GM12878 (cell line): ENCODE data around the gene RSPH4A. TPM values are rescaled to one million over a fixed set of nuclear protein-coding genes. Genes with fewer than 3 reads are reported as not detected.

ENCODE experiments used
- ATAC-seq: fragments of 200-7000 bp; cut with Tn5 transposase; 3 replicates; pipeline ENCODE4 v1.9.1; 2020; ENCODE audit warnings: mild to moderate bottlenecking, moderate library complexity
- Bru-seq: library from RNA; stranded (reverse); fragments of 400-500 nt; gene quantifications from one replicate; lab custom pipeline; 2021; lab: Mats Ljungman, UMichigan
- BruChase-seq, 2 experiments: library from RNA; stranded (reverse); fragments of 400-500 nt; gene quantifications; one replicate each; lab custom pipeline; 2021; lab: Mats Ljungman, UMichigan
- BruUV-seq: library from RNA; stranded (reverse); fragments of 400-500 nt; replicated peaks from 2 replicates; lab custom pipeline; 2021; lab: Mats Ljungman, UMichigan
- CTCF ChIA-PET: fragments of 300-600 bp; sonication (Branson Sonifier 250); formaldehyde crosslinking; extraction: SDS; loops from one replicate; lab custom pipeline; 2021; ENCODE audit warnings: inconsistent platforms; lab: Yijun Ruan, JAX
- POLR2A ChIA-PET: fragments of 350-600 bp; formaldehyde crosslinking; extraction: SDS; loops from one replicate; lab custom pipeline; 2021; ENCODE audit warnings: inconsistent platforms; lab: Charles Lee
- RAD21 ChIA-PET: fragments of 300-600 bp; sonication (Branson Sonifier 250); formaldehyde crosslinking; loops from one replicate; lab custom pipeline; 2023; ENCODE audit warnings: antibody characterized with exemption; ENCODE audit not compliant: unreplicated experiment; lab: Charles Lee
- SMC1A ChIA-PET: fragments of 300-600 bp; sonication (Branson Sonifier 250); formaldehyde crosslinking; loops from one replicate; lab custom pipeline; 2023; ENCODE audit not compliant: unreplicated experiment, uncharacterized antibody; lab: Charles Lee
- DNase-seq: peaks from one replicate; pipeline ENCODE4 v3.0.0-alpha.2; 2011; ENCODE audit warnings: low read depth, low spot score
- FAIRE-seq: peaks from 3 replicates; lab custom pipeline; 2011; peaks lifted over from hg19 to GRCh38; lab: Jason Lieb, UNC
- H2AFZ ChIP-seq: 2 replicates; pipeline ENCODE4 v1.6.0; 2011; ENCODE audit warnings: low read depth, low read length, control low read depth; ENCODE audit not compliant: control insufficient read depth
- H3K27ac ChIP-seq: 2 replicates; pipeline ENCODE4 v1.5.1; 2011; ENCODE audit warnings: control low read depth; ENCODE audit not compliant: control insufficient read depth, insufficient read depth
- H3K27me3 ChIP-seq, 2 experiments: replicated peaks in 1 of 2; 2 replicates each; pipeline versions ENCODE4 v1.6.0 to v1.6.1; 2011; ENCODE audit warnings: low read length in 1 of 2; ENCODE audit not compliant: control insufficient read depth in 2 of 2, insufficient read depth in 2 of 2
- H3K36me3 ChIP-seq, 2 experiments: 2 replicates each; pipeline ENCODE4 v1.5.1; 2011; ENCODE audit warnings: low read length in 1 of 2; ENCODE audit not compliant: control insufficient read depth in 2 of 2, insufficient read depth in 2 of 2
- H3K4me1 ChIP-seq: 2 replicates; pipeline ENCODE4 v1.6.1; 2011; ENCODE audit warnings: mild to moderate bottlenecking, low read length, moderate library complexity, mixed read lengths; ENCODE audit not compliant: control insufficient read depth, insufficient read depth
- H3K4me2 ChIP-seq: 2 replicates; pipeline ENCODE4 v1.6.0; 2011; ENCODE audit warnings: control low read depth; ENCODE audit not compliant: control insufficient read depth, insufficient read depth
- H3K4me3 ChIP-seq: fragments of 200-600 bp; sonication (generic); 2 replicates; pipeline ENCODE4 v1.5.1; 2016
- H3K79me2 ChIP-seq: 2 replicates; pipeline ENCODE4 v1.6.0; 2011; ENCODE audit warnings: low read length; ENCODE audit not compliant: control insufficient read depth, insufficient read depth
- H3K9ac ChIP-seq: 2 replicates; pipeline ENCODE4 v1.8.0; 2011; ENCODE audit warnings: low read length, control low read depth, mixed read lengths; ENCODE audit not compliant: control insufficient read depth, insufficient read depth
- H3K9me3 ChIP-seq: replicated peaks from 3 replicates; pipeline ENCODE4 v1.5.1; 2011; ENCODE audit warnings: mild to moderate bottlenecking, low read length; ENCODE audit not compliant: control insufficient read depth, insufficient read depth
- H4K20me1 ChIP-seq: 2 replicates; pipeline ENCODE4 v1.6.0; 2011; ENCODE audit not compliant: control insufficient read depth, insufficient read depth
- BCL3 ChIP-seq: IDR thresholded peaks from 2 replicates; pipeline ENCODE4 v1.6.1; 2011; ENCODE audit warnings: borderline replicate concordance, low read depth, mild to moderate bottlenecking, moderate library complexity, low read length; ENCODE audit not compliant: insufficient read depth, poor library complexity, severe bottlenecking
- BMI1 ChIP-seq: fragments of 450-650 bp; IDR thresholded peaks from 2 replicates; pipeline ENCODE4 v1.6.1; 2016; ENCODE audit warnings: mild to moderate bottlenecking, moderate library complexity, borderline replicate concordance
- CHD2 ChIP-seq: IDR thresholded peaks from 2 replicates; pipeline ENCODE4 v1.6.1; 2011; ENCODE audit warnings: low read depth, low read length, improper control_type of control experiment, borderline replicate concordance
- DPF2 ChIP-seq: fragments of 450-650 bp; IDR thresholded peaks from 2 replicates; pipeline ENCODE4 v1.6.1; 2017; ENCODE audit warnings: mild to moderate bottlenecking
- FOS ChIP-seq: IDR thresholded peaks from 3 replicates; pipeline ENCODE4 v1.6.1; 2011; ENCODE audit warnings: borderline replicate concordance; ENCODE audit not compliant: insufficient read length; ENCODE audit errors: extremely low read depth
- HDGF ChIP-seq: fragments of 450-650 bp; IDR thresholded peaks from 2 replicates; pipeline ENCODE4 v1.6.1; 2016; ENCODE audit warnings: antibody characterized with exemption
- MXI1 ChIP-seq: fragments of 150-350 bp; IDR thresholded peaks from 2 replicates; pipeline ENCODE4 v1.6.1; 2011; ENCODE audit warnings: low read depth, mild to moderate bottlenecking, inconsistent platforms, low read length, improper control_type of control experiment
- NBN ChIP-seq: fragments of 450-650 bp; IDR thresholded peaks from 2 replicates; pipeline ENCODE4 v1.6.1; 2016
- NFYB ChIP-seq: IDR thresholded peaks from 2 replicates; pipeline ENCODE4 v1.6.1; 2011; ENCODE audit warnings: low read depth, mild to moderate bottlenecking, low read length, improper control_type of control experiment, moderate library complexity; ENCODE audit not compliant: insufficient read depth
- PBX3 ChIP-seq: IDR thresholded peaks from 2 replicates; pipeline ENCODE4 v1.6.1; 2011; ENCODE audit warnings: mild to moderate bottlenecking, low read depth, low read length, moderate library complexity; ENCODE audit not compliant: insufficient replicate concordance
- RAD51 ChIP-seq: fragments of 450-650 bp; IDR thresholded peaks from 2 replicates; pipeline ENCODE4 v1.6.1; 2016; ENCODE audit warnings: moderate library complexity, mild to moderate bottlenecking, inconsistent platforms
- RB1 ChIP-seq: fragments of 450-650 bp; formaldehyde crosslinking; IDR thresholded peaks from 2 replicates; pipeline ENCODE4 v1.6.1; 2017; ENCODE audit warnings: mild to moderate bottlenecking, borderline replicate concordance
- RUNX3 ChIP-seq: IDR thresholded peaks from 2 replicates; pipeline ENCODE4 v1.6.1; 2012; ENCODE audit warnings: low read length, inconsistent platforms
- SIN3A ChIP-seq: IDR thresholded peaks from 2 replicates; pipeline ENCODE4 v1.6.1; 2012; ENCODE audit warnings: low read depth, low read length, improper control_type of control experiment
- SP1 ChIP-seq: IDR thresholded peaks from one replicate; pipeline ENCODE4 v1.6.1; 2011; ENCODE audit warnings: low read depth, low read length
- SPI1 ChIP-seq: IDR thresholded peaks from 2 replicates; pipeline ENCODE4 v1.6.1; 2011; ENCODE audit warnings: low read depth, mild to moderate bottlenecking, low read length, moderate library complexity, borderline replicate concordance; ENCODE audit not compliant: insufficient read depth
- TARDBP ChIP-seq: IDR thresholded peaks from 2 replicates; pipeline ENCODE4 v1.6.1; 2016; ENCODE audit warnings: borderline replicate concordance
- YY1 ChIP-seq: IDR thresholded peaks from 2 replicates; pipeline ENCODE4 v1.6.1; 2011; ENCODE audit warnings: low read depth, mild to moderate bottlenecking, low read length
- whole genome bisulfite sequencing: methylation state at CpG from one replicate; pipeline ENCODE4 v1.1.6; 2016; ENCODE audit warnings: low lambda C conversion rate; ENCODE audit not compliant: insufficient replicate concordance, insufficient coverage; ENCODE audit errors: missing lambda C conversion rate; 5-methylcytosine and 5-hydroxymethylcytosine counted together
- in situ Hi-C: fragments of 300-500 bp; cut with MboI; formaldehyde crosslinking; loops from 9 replicates; pipeline ENCODE4 v1.14.3; 2018; ENCODE audit warnings: mixed read lengths
- intact Hi-C: fragments of 100-400 bp; cut with micrococcal nuclease; formaldehyde crosslinking; loops from one replicate; pipeline ENCODE4 v1.14.2; 2022; ENCODE audit not compliant: unreplicated experiment
- long read RNA-seq, 2 experiments: library from polyadenylated mRNA; unstranded; transcript quantifications; one replicate each; pipeline ENCODE4 v2.0.0, GENCODE V29; 2019 to 2020
- polyA minus RNA-seq, 3 experiments: library from RNA; depleted of rRNA, polyadenylated mRNA; stranded (reverse); fragments of >200 nt; gene quantifications; 2 replicates each; pipeline ENCODE4 v1.2.3, GENCODE V29; 2011
- polyA plus RNA-seq, 11 experiments: library from polyadenylated mRNA; depleted of rRNA in 4 of 11; unstranded in 6 of 11; stranded (reverse) in 5 of 11; fragments of >200 nt; fragmentation: Nextera tagmentation in 4 of 11; fragmentation: Illumina TruSeq in 1 of 11; extraction: Ambion mirVana in 4 of 11; extraction: Trizol in 1 of 11; gene quantifications; 1 replicate in 1 of 11; 2 replicates in 10 of 11; pipeline versions ENCODE4 v1.2.1 to v1.2.3, GENCODE V29; 2011 to 2016; ENCODE audit warnings: inconsistent platforms in 2 of 11, missing spikeins in 2 of 11, low read depth in 1 of 11
- total RNA-seq, 4 experiments: library from RNA; depleted of rRNA in 3 of 4; stranded (reverse); fragments of >200 nt in 3 of 4; fragmentation: Illumina TruSeq in 1 of 4; extraction: Trizol in 1 of 4; gene quantifications; 2 replicates each; pipeline versions ENCODE4 v1.2.1 to v1.2.3, GENCODE V29; 2013 to 2021

The RSPH4A gene
- 0.17 and 0.34 TPM in 2 replicates for total RNA-seq (2013; cell fraction: nucleolus; rRNA removed)
- total RNA-seq (2014; rRNA removed) (0.23 and 0.27 TPM in 2 replicates), total RNA-seq (2014; rRNA removed; fragmentation: Illumina TruSeq; extraction: Trizol) (0.22 and 0.28 TPM in 2 replicates), total RNA-seq (2021) (0.13 and 0.28 TPM in 2 replicates), polyA plus RNA-seq (2011; rRNA removed) (0.08 and 0.10 TPM in 2 replicates), polyA plus RNA-seq (2014; fragmentation: Illumina TruSeq; extraction: Trizol) (0.16 and 0.21 TPM in 2 replicates), polyA plus RNA-seq (2014; fragmentation: Nextera tagmentation; extraction: Ambion mirVana) (under 1 TPM; 0.07 to 0.23 TPM), polyA plus RNA-seq (2014; rRNA removed) (0.08 and 0.23 TPM in 2 replicates), polyA plus RNA-seq (2016; fragmentation: Nextera tagmentation; extraction: Ambion mirVana) (under 1 TPM in 1 of 2 experiments, not detected in 1; 0.09 TPM), polyA minus RNA-seq (2011; rRNA and poly(A)+ RNA removed) (not detected in 2 replicates), Bru-seq, nascent RNA (percentile 37 among the genes with signal in this experiment), BruChase-seq, experiment 1, labeled RNA remaining after a 6-hour chase (percentile 31 among the genes with signal in this experiment), BruChase-seq, experiment 2, labeled RNA remaining after a 2-hour chase (percentile 28 among the genes with signal in this experiment)
- not detected for polyA plus RNA-seq (2011; ENCODE audit: low read depth)
- 0.01 and 0.03 TPM in 2 replicates for polyA plus RNA-seq (2011; cell fraction: cytosol; rRNA removed)
- polyA plus RNA-seq (2011; cell fraction: nucleus; rRNA removed) = 0.16 and 0.48 TPM in 2 replicates
- 0.05 and 0.06 TPM in 2 replicates for polyA plus RNA-seq (2012)
- not detected in 2 replicates for polyA minus RNA-seq (2011; cell fraction: cytosol; rRNA and poly(A)+ RNA removed)
- polyA minus RNA-seq (2011; cell fraction: nucleus; rRNA and poly(A)+ RNA removed) = 0.57 TPM in 1 of 2 replicates, not detected in the other
- long read RNA-seq, experiment 1 = 0 reads
- long read RNA-seq, experiment 2 = 0 reads

GRCh38 chr6:116615937-116616736 is at the start of gene RSPH4A:
Gene RSPH4A, plus strand, starts transcription at chr6:116616479. Its CDS starts 145 bp downstream, at chr6:116616624.
- Histone ChIP-seq H3K27me3 (no peaks in the 10 kb centered on the region; a peak in 1 of 4 replicates), H3K9ac (peak within 1 kb of the TSS; percentile 30; the same call in 1 of the 2 replicates), H3K36me3 (no peaks in the 10 kb centered on the region), H3K27ac (no peak within 1 kb of the TSS), H2AFZ (peak within 1 kb of the TSS; percentile 99), H3K79me2 (no peaks in the 10 kb centered on the region), H3K4me1 (peaks cover 7% of the 10 kb centered on the region; the same call in 1 of the 2 replicates), H3K4me2 (peak within 1 kb of the TSS; percentile 100), H4K20me1 (no peaks in the 10 kb centered on the region), H3K9me3 (no peaks in the 10 kb centered on the region), H3K4me3 (peak within 1 kb of the TSS; percentile 86)
- ATAC-seq (peak; percentile 99), FAIRE-seq (peak; percentile 97), DNase-seq (peak; percentile 57)
- under 1% methylated on average over 29 of the region's 29 CpGs for WGBS
- RAD21 ChIA-PET = no interaction called here
- POLR2A ChIA-PET = no interaction called here
- SMC1A ChIA-PET = interaction anchor here (0.9 to 2.1 kb wide), 2 partner anchors 7 to 78 kb away, joined by 3 to 5 read pairs; no protein-coding TSS in a partner anchor
- CTCF ChIA-PET = interaction anchor here (0.6 to 0.7 kb wide), 2 partner anchors 45 to 610 kb away, joined by 3 read pairs; partner anchors contain the start of gene RWDD1
- no TSS peak for BruUV-seq
- in situ Hi-C loops = no loop called here
- intact Hi-C loops = no loop called here
- TF ChIP-seq SIN3A = peak; percentile 75; the same call in 1 of the 2 replicates
- no peak for TF ChIP-seq RB1
- TF ChIP-seq NFYB = peak; percentile 83
- peak; percentile 22 for TF ChIP-seq FOS
- peak; percentile 60; the same call in 1 of the 2 replicates for TF ChIP-seq HDGF
- TF ChIP-seq BMI1 = peak; percentile 93
- peak; percentile 85 for TF ChIP-seq SP1
- 0 out of 2 replicates have a peak, but pooled peaks have one; percentile 8 for TF ChIP-seq YY1
- TF ChIP-seq BCL3 = no peak
- peak; percentile 31; the same call in 1 of the 2 replicates for TF ChIP-seq SPI1
- TF ChIP-seq TARDBP = no peak
- peak; percentile 72 for TF ChIP-seq MXI1
- no peak for TF ChIP-seq RAD51
- TF ChIP-seq NBN = peak; percentile 49; the same call in 1 of the 2 replicates
- TF ChIP-seq DPF2 = peak; percentile 64; the same call in 1 of the 2 replicates
- peak; percentile 97 for TF ChIP-seq PBX3
- 0 out of 2 replicates have a peak, but pooled peaks have one; percentile 12 for TF ChIP-seq RUNX3
- TF ChIP-seq CHD2 = peak; percentile 53; the same call in 1 of the 2 replicates
